HEK293 (cell line): Measurements from ENCODE around the gene KYAT1.

Experiments
- CTCF ChIP-seq: fragments of 450-650 bp; formaldehyde crosslinking; IDR thresholded peaks from 2 replicates; pipeline ENCODE4 v1.5.1; 2016; ENCODE audit warnings: missing biosample characterization, missing genetic modification characterization
- PATZ1 ChIP-seq: fragments of 450-650 bp; formaldehyde crosslinking; IDR thresholded peaks from 2 replicates; pipeline ENCODE4 v1.5.1; 2016; ENCODE audit warnings: missing biosample characterization, missing genetic modification characterization
- ZIC2 ChIP-seq: fragments of 450-650 bp; formaldehyde crosslinking; IDR thresholded peaks from 2 replicates; pipeline ENCODE4 v1.5.1; 2016; ENCODE audit warnings: missing biosample characterization, missing genetic modification characterization
- ZNF10 ChIP-seq: fragments of 450-650 bp; formaldehyde crosslinking; IDR thresholded peaks from 2 replicates; pipeline ENCODE4 v1.5.1; 2017; ENCODE audit warnings: missing biosample characterization, missing genetic modification characterization
- ZNF175 ChIP-seq: fragments of 450-650 bp; formaldehyde crosslinking; IDR thresholded peaks from 2 replicates; pipeline ENCODE4 v1.5.1; 2016; ENCODE audit warnings: missing biosample characterization, missing genetic modification characterization
- ZNF24 ChIP-seq: fragments of 450-650 bp; formaldehyde crosslinking; IDR thresholded peaks from 2 replicates; pipeline ENCODE4 v1.5.1; 2016; ENCODE audit warnings: missing biosample characterization, missing genetic modification characterization
- ZNF274 ChIP-seq, 2 experiments: fragments of 200-500 bp in 1 of 2; fragments of 450-650 bp in 1 of 2; sonication (Bioruptor generic) in 1 of 2; formaldehyde crosslinking in 1 of 2; IDR thresholded peaks; 2 replicates each; pipeline versions ENCODE4 v1.5.1 to v1.6.1; 2014 to 2016; ENCODE audit warnings: borderline replicate concordance in 1 of 2, inconsistent platforms in 1 of 2, low read length in 1 of 2, missing biosample characterization in 1 of 2, missing genetic modification characterization in 1 of 2
- ZNF423 ChIP-seq: fragments of 450-650 bp; formaldehyde crosslinking; IDR thresholded peaks from 2 replicates; pipeline ENCODE4 v1.5.1; 2016; ENCODE audit warnings: missing biosample characterization, missing genetic modification characterization
- ZNF610 ChIP-seq: fragments of 450-650 bp; formaldehyde crosslinking; IDR thresholded peaks from 2 replicates; pipeline ENCODE4 v1.5.1; 2016; ENCODE audit warnings: missing biosample characterization, missing genetic modification characterization, borderline replicate concordance
- ZNF791 ChIP-seq: fragments of 450-650 bp; formaldehyde crosslinking; IDR thresholded peaks from 2 replicates; pipeline ENCODE4 v1.5.1; 2016; ENCODE audit warnings: missing biosample characterization, missing genetic modification characterization
- ZNF792 ChIP-seq: fragments of 450-650 bp; formaldehyde crosslinking; IDR thresholded peaks from 2 replicates; pipeline ENCODE4 v1.5.1; 2016; ENCODE audit warnings: missing biosample characterization, missing genetic modification characterization
- ZSCAN30 ChIP-seq: fragments of 450-650 bp; IDR thresholded peaks from 2 replicates; pipeline ENCODE4 v1.5.1; 2018; ENCODE audit warnings: missing biosample characterization, mild to moderate bottlenecking, missing genetic modification characterization, moderate library complexity
- TF ChIP-seq, protein P1 (sequence below): fragments of 450-650 bp; formaldehyde crosslinking; IDR thresholded peaks from 2 replicates; pipeline ENCODE4 v1.5.1; 2016; ENCODE audit warnings: missing biosample characterization, missing genetic modification characterization
- TF ChIP-seq, protein P2 (sequence below): fragments of 450-650 bp; formaldehyde crosslinking; IDR thresholded peaks from 2 replicates; pipeline ENCODE4 v1.5.1; 2016; ENCODE audit warnings: missing biosample characterization, missing genetic modification characterization, low read depth

DNA sequence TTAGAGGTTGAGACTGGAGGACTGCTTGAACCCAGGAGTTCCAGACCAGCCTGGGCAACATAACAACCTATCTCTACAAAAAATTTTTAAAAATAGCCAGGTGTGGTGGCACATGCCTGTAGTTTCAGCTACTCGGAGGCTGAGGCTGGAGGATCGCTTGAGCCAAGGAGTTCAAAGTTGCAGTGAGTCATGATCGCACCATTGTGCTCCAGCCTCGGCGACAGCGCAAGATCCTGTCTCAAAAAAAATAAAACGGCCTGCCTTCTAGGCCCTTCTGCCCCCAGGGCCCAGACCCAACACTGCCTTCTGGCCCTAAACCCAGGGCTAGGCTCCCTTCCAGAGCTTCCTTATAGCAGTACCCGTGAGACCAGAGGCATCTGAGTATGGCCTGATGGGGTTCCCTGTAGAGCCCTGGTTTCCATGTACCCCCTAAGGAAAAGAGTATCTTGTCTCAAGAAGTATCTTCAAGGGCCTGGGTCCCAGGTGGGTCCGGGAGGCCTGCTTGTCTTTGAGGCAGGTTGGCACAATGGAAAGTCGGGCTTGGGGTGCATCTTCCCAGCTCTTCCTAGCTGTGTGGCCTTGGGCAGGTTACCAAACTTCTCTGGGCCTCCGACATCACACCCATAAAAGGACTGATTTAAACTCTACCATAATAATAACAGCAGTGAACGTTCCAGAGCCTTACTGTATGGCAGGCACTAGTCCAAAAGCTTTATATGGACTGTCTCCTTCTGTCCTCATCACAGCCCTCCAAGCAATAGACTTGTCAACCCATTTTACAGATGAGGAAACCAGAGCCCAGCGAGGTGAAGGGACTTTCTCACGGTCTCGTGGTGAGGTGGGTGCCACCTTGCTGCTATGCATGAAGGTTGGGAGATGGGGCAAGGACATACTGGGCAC is 9.8 kb upstream of the KYAT1 start:
- no peak for TF ChIP-seq CTCF
- TF ChIP-seq ZNF792 (tag by site-specific recombination), result no peak
- TF ChIP-seq ZNF10 (tag by site-specific recombination), result no peak
- TF ChIP-seq ZNF791 (tag by site-specific recombination), result no peak
- no peak for TF ChIP-seq ZNF610 (tag by site-specific recombination)
- TF ChIP-seq ZNF274 (IDR thresholded peaks at IDR 0.05; ENCODE audit: low read length), result no peak
- TF ChIP-seq ZNF274 (tag by site-specific recombination; IDR thresholded peaks at IDR 0.05; ENCODE audit: borderline replicate concordance), result no peak
- no peak for TF ChIP-seq ZIC2 (tag by site-specific recombination)
- no peak for TF ChIP-seq PATZ1 (tag by site-specific recombination)
- no peak for TF ChIP-seq ZNF175
- no peak for TF ChIP-seq ZSCAN30 (tag by site-specific recombination)
- TF ChIP-seq, protein P1, sequence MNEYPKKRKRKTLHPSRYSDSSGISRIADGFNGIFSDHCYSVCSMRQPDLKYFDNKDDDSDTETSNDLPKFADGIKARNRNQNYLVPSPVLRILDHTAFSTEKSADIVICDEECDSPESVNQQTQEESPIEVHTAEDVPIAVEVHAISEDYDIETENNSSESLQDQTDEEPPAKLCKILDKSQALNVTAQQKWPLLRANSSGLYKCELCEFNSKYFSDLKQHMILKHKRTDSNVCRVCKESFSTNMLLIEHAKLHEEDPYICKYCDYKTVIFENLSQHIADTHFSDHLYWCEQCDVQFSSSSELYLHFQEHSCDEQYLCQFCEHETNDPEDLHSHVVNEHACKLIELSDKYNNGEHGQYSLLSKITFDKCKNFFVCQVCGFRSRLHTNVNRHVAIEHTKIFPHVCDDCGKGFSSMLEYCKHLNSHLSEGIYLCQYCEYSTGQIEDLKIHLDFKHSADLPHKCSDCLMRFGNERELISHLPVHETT (tag by site-specific recombination), result no peak
- no peak for TF ChIP-seq ZNF24 (tag by site-specific recombination)
- TF ChIP-seq, protein P2, sequence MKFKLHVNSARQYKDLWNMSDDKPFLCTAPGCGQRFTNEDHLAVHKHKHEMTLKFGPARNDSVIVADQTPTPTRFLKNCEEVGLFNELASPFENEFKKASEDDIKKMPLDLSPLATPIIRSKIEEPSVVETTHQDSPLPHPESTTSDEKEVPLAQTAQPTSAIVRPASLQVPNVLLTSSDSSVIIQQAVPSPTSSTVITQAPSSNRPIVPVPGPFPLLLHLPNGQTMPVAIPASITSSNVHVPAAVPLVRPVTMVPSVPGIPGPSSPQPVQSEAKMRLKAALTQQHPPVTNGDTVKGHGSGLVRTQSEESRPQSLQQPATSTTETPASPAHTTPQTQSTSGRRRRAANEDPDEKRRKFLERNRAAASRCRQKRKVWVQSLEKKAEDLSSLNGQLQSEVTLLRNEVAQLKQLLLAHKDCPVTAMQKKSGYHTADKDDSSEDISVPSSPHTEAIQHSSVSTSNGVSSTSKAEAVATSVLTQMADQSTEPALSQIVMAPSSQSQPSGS (tag by site-specific recombination), result no peak
- no peak for TF ChIP-seq ZNF423
